ENCODE results near the gene OR5K3.
"Not testable (repeated sequence)": the region's sequence is repeated elsewhere in the genome, so short reads cannot be mapped to it uniquely, and the experiment has no call there.

OR5K3 gene, protein sequence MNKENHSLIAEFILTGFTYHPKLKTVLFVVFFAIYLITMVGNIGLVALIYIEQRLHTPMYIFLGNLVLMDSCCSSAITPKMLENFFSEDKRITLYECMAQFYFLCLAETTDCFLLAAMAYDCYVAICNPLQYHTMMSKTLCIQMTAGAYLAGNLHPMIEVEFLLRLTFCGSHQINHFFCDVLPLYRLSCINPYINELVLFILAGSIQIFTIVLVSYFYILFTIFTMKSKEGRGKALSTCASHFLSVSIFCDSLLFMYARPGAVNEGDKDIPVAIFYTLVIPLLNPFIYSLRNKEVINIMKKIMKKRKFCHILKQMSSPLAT

DNA sequence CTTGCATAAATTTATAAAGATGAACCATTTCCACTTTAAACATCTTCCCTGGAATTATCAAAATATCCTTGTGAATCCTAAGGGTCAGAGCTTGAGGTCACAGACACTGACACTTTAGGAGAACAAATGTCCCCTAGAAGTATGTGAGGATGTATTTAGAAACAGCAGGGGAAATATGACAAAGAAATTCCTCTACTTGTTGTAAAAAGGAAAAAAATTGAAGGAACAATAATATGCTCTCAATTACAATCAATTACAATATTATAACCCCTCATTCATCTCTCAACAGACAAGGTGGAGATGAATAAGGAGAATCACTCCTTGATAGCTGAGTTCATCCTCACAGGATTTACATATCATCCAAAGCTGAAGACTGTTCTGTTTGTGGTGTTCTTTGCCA is at the start of gene OR5K3:
Gene OR5K3 (plus strand): TSS at position 301 of the 400 bp plus-strand sequence. CDS start 0 bp downstream, at position 301.
- DNase-seq (ENCODE audit: low read depth): no peak

DNA sequence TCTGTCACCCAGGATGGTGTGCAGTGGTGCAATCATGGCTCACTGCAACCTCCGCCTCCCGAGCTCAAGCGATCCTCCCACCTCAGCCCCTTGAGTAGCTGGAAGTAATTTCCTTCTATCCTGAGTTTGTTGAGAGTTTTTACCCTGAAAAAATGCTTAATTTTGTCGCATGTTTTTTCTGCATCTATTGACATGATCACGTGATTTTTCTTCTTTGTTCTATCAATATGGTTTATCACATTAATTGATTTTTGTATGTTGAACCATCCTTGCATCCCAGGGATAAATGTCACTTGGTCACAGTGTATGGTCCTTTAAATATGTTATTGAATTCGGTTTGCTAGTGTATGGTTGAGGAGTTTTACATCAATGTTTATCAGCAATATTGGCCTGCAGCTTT is 48.7 kb upstream of the OR5K3 start:
- DNase-seq (ENCODE audit: low read depth): no peak

DNA sequence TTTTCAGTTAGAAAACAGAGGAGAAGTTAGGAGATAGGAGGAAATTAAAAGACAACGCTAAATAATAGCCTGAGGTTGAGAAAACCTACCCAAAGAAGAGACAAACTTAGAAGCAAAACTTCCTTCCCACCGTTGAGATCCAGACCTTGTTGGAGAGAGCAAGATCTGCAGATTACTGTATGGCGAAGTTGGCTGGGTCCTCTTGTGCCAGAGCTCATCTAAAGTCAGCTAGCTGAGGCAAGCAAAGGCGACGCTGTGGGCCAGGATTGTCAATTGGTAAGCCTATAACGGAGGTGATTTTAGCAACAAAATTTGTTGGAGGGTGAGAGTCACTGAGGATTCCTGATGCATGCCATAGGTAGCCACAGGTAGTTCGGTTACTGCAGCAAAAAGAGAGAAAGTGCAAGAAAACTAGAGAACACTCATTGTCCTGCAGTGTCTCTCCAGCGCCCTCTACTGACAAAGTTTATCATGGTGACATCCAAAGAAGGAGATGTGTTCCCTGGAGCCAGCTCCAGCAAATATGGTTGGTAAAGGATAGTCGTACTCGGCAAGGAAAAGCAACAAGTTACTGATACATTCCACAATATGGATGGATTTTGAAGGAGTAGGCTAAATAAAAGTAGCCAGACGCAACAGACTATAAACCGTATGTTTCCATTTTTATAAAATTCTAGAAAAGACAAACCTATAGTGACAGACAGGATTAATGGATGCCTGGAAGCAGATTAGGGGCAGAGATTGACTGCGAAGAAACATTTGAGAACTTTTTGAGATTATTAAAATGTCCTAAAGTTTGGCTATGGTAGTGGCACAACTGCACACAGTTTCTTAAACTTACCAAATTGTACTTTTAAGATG is 46.6 kb upstream of the OR5K3 start:
- no peak for DNase-seq (ENCODE audit: low read depth)

DNA sequence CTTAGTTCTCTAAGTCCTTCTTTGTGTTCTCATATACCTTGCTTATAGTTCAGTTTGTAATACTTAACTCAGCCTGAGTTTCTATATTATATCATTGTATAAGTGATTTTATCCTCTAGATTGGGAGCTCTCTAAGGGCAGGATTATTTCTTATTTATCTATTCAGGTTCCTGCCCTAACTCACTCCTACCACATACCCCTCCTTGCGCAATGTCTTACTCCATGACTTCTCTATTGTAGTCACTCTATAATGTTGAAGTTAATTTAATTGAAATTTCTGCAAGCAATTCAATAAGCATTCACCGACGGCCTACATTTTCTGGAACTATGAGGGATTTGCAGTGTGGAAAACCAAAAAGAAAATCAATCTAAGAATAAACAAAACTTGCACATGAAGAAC is 40.4 kb upstream of the OR5K3 start:
- DNase-seq (ENCODE audit: low read depth): no peak

DNA sequence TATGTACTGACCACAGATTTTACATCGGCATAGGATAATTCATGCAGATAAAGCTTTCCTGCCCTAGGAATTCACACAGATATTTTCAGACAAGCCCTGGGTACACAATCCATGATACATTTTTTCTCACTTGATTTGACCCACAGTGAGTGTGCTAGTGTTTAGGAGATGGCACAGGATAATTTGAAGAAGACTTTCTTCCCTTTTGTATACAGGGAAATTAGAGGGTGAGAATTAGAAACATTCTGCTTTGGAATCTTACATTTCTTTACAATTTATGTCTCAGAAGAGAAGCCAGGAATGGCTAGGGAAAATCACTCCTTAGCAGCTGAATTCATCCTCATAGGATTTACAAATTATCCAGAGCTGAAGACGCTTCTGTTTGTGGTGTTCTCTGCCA is 36.9 kb upstream of the OR5K3 start, which contains the start of gene OR5K4:
Gene OR5K4 (plus strand): TSS at position 301 of the 400 bp plus-strand sequence. CDS start 0 bp downstream, at position 301.
- no peak for DNase-seq (ENCODE audit: low read depth)

DNA sequence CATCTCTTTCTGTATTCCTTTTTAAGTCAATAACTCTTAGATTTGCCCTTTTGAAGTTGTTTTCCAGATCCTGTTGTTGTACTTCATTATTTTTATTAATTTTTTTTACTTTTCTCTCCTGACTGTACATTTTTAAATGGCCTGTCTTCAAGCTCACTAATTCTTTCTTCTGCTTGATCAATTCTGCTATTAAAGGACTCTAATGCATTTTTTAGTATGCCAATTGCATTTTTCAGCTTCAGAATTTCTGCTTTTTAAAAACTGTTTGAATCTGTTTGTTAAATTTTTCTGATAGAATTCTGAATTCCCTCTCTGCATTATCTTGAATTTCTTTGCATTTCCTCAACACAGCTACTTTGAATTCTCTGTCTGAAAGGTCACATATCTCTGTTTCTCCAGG is 31.2 kb upstream of the OR5K3 start:
- DNase-seq (ENCODE audit: low read depth): no peak

DNA sequence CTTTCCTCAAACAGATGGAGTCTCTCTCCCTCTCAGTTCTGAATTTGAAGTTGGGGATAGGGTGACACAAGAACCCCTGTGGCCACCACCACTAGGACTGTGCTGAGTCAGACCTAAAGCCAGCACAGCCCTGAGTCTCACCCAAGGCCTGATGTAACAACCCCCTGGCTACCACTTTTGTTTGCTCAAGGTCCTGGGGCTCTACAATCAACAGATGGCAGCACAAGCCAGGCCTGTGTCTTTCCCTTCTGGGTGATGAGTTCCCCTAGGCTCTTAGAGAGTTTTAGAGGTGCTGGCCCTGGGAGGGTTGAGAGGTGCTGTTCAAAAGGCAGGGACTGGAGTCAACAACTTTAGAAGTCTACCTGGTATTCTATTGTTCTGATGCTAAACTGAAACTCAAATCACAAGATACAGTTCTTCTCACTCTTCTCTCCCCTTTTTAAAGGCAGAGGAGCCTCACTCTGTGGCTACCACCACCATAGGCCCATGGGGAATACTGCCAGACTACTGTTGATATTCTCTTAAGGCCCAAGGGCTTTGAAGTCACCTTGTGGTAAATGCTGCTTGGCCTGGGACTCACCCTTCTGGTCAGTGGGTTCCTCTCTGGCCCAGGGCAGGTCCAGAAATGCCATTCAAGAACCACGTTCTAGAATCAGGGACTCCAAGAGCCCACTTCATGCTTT is 30.3 kb upstream of the OR5K3 start:
- DNase-seq (ENCODE audit: low read depth): no peak

DNA sequence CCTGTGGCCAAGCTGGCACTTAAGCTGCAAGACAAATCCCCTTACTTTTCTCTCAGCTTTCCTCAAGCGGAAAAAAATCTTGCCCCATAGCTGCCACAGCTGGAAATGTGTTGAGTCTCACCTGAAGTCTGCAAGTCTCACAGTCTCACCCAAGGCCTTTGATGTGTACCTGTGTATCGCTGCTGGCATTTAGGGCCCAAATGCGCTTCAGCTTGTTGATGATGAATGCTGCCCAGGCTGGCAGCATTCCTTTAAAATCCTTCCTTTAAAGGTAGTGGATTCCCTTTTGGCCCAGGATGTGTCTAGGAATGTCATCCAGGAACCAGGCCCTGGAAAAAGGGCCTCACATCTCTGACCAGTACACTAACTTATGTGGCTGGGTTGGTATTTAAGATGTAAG is 29.8 kb upstream of the OR5K3 start:
- DNase-seq (ENCODE audit: low read depth): no peak

DNA sequence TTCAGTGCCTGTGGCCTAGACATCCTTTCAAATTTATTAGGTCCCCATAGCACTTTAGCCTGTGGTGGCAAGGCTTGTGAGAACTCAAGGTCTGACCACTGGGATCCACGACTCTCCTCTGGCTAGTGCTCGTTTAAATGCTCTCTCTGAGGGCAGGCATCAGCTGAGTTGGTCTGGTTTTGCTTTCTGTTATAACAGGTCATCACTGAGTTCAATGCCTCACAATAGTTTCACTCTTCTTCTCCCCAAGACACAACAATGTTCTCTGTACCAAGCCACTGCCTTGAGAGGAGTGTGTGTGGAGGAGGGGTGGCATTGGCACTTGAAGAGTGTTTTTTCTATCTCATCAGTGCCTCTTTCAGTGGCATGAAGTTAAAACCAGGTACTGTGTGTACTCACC is 29.2 kb upstream of the OR5K3 start:
- DNase-seq (ENCODE audit: low read depth): no peak

DNA sequence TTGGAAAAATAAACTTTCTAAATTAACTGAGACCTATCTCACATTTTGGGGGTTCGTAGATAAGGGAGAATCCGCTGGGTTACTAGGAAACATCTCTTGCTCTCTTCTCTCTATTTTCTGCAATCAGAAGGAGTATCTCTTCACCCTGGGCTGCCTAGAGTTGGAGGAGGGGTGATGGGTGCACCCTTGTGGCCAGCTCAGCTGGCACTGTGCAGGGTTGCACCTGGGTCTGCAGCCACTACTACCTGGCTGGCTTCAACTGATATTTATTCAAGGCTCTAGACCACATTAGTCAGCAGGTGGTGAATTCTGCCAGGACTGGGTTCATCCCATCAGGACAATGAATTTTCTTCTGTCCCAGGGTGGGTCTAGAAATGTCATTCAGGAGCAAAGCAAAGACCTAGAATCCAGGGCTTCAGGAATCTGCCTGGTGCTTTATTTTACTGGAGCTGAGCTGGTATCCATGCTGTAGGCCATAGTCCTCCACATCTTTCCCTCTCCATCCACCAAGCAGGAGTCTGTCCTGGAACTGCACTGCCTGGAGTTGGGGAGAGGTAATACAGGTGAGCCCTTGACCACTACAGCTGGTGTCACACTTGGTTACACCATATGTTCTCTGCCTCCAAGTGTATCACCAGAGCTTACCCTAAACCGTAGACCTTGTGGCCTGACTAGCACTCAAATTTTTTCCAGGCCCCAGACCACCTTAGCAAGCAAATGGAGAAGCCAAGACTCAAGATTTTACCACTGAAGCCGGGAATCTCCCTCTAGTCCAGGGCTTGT is 22.8 kb upstream of the OR5K3 start:
- no peak for DNase-seq (ENCODE audit: low read depth)

DNA sequence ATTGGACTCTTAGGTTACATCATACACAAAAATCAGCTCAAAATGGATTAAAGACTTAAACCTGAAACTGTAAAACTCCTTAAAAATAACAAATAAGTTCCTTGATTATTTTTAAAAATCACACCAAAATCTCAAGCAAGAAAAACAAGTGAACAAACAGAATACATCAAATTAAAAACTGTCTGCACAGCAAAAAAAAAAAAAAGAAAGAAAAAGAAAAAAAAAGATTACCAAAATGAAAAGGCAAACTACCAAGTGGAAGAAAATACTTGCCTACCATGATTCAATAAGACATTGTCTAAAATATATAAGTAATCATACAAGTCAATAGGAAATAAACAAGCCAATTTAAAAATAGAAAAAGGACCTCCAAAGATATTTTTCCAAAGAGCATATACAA is 19.3 kb upstream of the OR5K3 start:
- no peak for DNase-seq (ENCODE audit: low read depth)

DNA sequence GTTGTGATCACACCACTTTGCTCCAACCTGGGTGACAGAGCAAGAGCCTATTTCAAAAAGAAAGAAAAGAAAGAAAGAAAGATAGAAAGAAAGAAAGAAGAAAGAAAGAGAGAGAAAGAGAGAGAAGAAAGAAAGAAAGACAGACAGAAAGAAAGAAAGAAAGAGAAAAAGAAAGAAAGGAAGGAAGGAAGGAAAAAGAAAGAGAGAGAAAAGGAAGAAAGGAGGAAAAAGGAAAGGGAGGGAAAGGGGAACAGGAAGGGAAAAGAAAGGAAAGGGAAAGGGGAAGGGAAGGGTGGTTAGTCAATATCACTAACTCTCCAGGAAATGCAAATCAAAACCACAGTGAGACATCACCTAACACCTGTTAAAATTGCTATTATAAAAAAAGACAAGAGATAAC is 18.6 kb upstream of the OR5K3 start:
- no peak for DNase-seq (ENCODE audit: low read depth)

DNA sequence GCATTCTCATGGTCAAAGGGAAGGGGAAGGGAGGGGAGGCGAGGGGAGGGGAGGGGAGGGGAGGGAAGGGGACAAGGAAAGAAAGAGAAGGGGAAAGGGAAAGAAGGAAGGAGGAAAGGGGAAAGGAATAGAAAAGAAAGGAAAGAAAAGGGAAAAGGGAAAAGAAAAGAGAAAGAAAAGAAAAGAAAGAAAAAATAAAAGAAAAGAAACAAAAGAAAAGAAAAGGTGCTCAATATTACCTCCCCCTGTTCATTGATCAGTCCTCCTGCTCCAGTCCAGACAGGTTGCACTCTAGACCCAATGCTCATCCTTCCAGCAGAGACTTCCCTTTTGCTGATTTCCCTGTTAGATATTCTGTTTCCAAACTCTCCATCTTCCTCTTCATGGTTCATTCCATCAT is 18.0 kb upstream of the OR5K3 start:
- no peak for DNase-seq (ENCODE audit: low read depth)

DNA sequence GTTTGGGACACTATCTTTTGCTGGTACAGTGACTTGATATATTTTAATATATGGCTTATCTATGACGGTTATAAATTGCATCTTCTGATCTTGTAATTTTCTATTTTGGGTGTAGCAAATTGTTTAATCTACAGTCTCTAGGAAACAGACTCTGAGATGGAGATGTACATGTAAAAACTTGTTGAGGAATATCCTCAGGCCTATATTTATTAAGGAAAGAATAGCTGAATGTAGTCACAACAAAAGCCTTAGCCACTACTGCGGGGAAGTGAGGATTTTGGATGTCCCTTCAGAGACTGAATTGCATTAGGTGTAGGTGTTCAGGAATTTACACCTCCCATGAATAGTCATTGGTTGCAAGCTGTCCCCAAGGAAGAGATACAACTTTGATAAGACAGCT is 13.8 kb upstream of the OR5K3 start:
- DNase-seq (ENCODE audit: low read depth): no peak

DNA sequence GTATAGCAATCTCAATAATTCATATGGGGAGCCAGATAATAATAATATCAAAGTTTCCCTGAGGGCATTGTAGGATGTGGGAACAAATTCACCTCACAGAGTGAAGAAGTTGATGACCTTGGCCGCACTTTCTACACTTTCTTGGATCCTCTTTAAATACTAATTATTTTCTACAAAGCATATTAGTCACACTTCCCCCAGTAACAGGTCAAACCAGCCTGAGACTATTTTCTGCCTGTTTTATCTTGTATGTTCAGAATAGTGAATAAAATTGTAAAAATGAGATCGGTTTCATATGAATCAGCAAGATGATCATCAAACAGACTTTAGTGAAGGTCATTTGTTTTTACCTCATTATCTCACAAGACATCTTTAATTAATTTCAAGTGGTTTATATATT is 2.3 kb upstream of the OR5K3 start:
- DNase-seq (ENCODE audit: low read depth): no peak

DNA sequence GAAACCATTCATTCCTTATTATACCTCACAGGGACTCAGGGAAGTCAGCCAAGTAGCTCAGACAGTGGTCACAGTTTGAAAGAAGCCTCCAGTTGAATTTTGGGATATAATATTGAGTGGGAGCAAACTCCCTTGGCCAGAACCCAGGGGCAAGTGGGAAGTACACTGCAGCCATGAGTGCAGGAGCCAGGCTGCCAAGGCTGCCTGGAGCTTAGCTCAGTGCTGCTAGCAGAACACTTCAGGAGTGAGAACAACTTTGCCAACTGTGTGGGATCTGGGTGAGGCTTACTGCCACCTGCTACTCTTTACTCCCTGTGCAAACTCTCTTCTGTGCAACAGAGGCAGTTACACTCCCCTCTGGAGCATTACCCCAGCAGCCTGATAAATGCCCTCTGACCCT is 4.6 kb downstream of the OR5K3 start:
- DNase-seq (ENCODE audit: low read depth): no peak

DNA sequence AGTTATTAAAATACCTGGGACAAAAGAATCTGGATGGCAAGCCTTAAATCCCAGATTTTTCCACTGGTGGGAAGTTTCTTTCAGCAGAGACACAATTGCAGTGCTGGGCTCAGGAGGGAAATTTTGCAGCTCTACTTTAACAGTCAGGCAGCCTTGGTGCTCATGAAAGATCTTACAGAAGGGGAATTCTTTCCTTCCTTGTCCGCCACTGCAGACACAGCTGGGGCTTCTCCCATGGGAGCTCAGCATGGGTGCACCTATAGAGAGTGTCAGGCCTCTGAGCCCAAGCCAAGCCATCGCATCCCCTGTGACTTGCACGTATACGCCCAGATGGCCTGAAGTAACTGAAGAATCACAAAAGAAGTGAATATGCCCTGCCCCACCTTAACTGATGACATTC is 6.0 kb downstream of the OR5K3 start:
- not testable (repeated sequence) for DNase-seq (ENCODE audit: low read depth)

DNA sequence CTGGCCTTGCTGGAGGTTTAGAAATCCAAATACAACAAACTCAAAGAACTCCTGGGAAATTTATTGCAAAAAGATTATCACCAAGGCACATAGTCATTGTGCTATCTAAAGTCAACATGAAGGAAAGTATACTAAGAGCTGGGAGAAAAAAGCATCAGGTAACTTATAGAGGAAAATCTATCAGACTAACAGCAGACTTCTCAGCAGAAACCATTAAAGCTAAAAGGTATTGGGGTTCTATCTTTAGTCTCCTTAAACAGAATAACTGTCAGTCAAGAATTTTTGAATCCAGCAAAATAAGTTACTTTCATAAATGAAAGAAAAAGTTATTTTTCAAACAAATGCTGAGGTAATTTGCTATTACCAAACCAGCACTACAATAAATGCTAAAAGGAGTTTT is 8.0 kb downstream of the OR5K3 start:
- no peak for DNase-seq (ENCODE audit: low read depth)

DNA sequence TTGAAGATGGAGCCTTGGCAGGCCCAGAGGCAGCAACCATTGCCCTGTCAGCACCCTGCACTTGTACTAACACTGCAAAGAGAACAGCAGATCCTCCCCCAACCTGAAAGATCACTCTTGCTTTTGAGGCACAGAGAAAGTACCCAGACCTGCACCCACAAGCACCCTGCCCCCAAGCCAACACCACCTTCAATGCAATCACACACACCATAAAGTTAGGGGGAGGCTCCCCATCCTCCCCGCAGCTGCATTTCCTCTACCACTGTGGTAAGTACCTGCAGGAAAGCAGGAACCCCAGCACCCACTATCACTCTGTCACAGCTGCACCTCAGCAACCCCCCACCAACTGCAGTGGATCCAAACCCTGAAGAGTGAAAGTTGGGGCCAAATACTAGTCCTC is 12.0 kb downstream of the OR5K3 start:
- DNase-seq (ENCODE audit: low read depth): no peak

DNA sequence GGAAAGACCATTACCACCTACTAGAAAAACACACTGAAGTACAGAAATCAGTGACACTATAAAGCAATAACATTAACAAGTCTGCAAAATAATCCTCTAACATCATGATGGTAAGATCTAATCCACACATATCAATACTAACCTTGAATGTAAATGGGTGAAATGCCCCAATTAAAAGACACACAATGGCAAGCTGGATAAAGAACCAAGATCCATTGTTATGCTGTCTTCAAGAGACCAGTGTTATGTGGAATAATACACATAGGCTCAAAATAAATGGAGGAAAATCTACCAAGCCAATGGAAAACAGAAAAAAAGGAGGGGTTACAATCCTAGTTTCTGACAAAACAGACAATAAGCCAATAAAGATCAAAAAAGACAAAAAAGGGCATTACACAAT is 13.5 kb downstream of the OR5K3 start:
- DNase-seq (ENCODE audit: low read depth): no peak

DNA sequence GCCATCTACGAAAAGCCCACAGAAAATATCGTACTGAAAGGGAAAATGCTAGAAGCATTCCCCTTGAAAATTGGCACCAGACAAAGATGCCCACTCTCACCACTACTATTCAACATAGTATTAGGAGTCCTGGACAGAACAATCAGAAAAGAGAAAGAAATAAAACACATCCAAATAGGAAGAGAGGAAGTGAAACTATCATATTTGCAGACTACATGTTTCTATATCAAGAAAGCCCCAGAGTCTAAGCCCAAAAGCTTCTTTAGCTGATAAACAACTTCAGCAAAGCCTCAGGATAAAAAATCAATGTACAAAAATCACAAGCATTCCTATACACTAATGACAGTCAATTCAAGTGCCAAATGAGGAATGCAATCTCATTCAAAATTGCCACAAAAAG is 15.6 kb downstream of the OR5K3 start:
- no peak for DNase-seq (ENCODE audit: low read depth)

DNA sequence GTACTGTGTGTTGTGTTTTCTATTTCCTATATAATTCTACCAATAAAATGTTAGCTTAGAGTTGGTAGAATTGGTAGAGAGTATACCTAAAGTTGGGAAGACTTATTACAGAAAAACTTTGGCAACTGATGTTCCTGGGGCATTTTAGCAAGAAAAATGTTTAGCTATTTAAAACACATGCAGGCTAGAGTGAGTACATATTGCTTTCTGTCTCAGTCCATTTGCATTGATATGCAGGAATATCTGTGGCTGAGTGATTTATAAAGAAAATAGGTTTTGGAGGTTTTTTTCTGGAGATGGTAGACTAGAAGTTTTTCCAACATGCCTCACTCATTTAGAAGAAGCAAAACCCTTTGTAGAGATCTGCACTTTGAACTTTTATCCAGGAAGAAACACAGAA is 42.1 kb downstream of the OR5K3 start:
- DNase-seq (ENCODE audit: low read depth): no peak
